Activated T-helper 1 cell treated with anti-CD3 and anti-CD28 coated beads, Interleukin-2, amount 50 U/mL, for 16 hours (primary cell): ENCODE results near the gene CEP162.
"Not testable (repeated sequence)": the region's sequence is repeated elsewhere in the genome, so short reads cannot be mapped to it uniquely, and the experiment has no call there.

ENCODE experiments used
- DNase-seq, 2 donors: peaks; one replicate each; pipeline ENCODE4 v3.0.0-alpha.2; 2020; ENCODE audit warnings: low read depth in 1 of 2, low spot score in 1 of 2

The CEP162 gene

GRCh38 chr6:84227044-84227433 lies 404 bp downstream of the CEP162 start:
- no peak for DNase-seq

GRCh38 chr6:84224251-84224650 lies 3.2 kb downstream of the CEP162 start:
- no peak for DNase-seq

- DNase-seq = not testable (repeated sequence)
These were observed 3.8 kb downstream of the CEP162 start for GRCh38 chr6:84223608-84224007.

GRCh38 chr6:84222426-84222825 lies 5.0 kb downstream of the CEP162 start:
- DNase-seq = no peak

- DNase-seq = no peak
These were observed 6.5 kb downstream of the CEP162 start for GRCh38 chr6:84220809-84221409.

- no peak for DNase-seq
These were observed 9.4 kb downstream of the CEP162 start for GRCh38 chr6:84218091-84218490.

GRCh38 chr6:84213217-84213616 lies 14.2 kb downstream of the CEP162 start:
- no peak for DNase-seq

- no peak for DNase-seq
These were observed 23.4 kb downstream of the CEP162 start for GRCh38 chr6:84204011-84204410.

GRCh38 chr6:84199987-84200386 lies 27.5 kb downstream of the CEP162 start:
- not testable (repeated sequence) for DNase-seq

- no peak for DNase-seq
These were observed 29.7 kb downstream of the CEP162 start for GRCh38 chr6:84197708-84198107.

GRCh38 chr6:84193114-84193708 lies 34.2 kb downstream of the CEP162 start:
- no peak for DNase-seq

- DNase-seq = no peak
These were observed 35.6 kb downstream of the CEP162 start for GRCh38 chr6:84191802-84192201.

- not testable (repeated sequence) for DNase-seq
These were observed 38.1 kb downstream of the CEP162 start for GRCh38 chr6:84189356-84189755.

GRCh38 chr6:84183430-84183829 lies 44.0 kb downstream of the CEP162 start:
- no peak for DNase-seq

GRCh38 chr6:84182001-84182400 lies 45.4 kb downstream of the CEP162 start:
- no peak for DNase-seq

GRCh38 chr6:84177241-84177640 lies 50.2 kb downstream of the CEP162 start:
- no peak for DNase-seq

- DNase-seq = no peak
These were observed 54.9 kb downstream of the CEP162 start for GRCh38 chr6:84172574-84172973.

- DNase-seq = no peak
These were observed 55.4 kb downstream of the CEP162 start for GRCh38 chr6:84172080-84172479.

GRCh38 chr6:84167457-84167856 lies 60.0 kb downstream of the CEP162 start:
- DNase-seq = no peak

GRCh38 chr6:84166395-84166794 lies 61.0 kb downstream of the CEP162 start:
- DNase-seq = no peak

- not testable (repeated sequence) for DNase-seq
These were observed 63.1 kb downstream of the CEP162 start for GRCh38 chr6:84164328-84164727.

- DNase-seq = no peak
These were observed 66.3 kb downstream of the CEP162 start for GRCh38 chr6:84161190-84161589.

- DNase-seq = no peak
These were observed 71.1 kb downstream of the CEP162 start for GRCh38 chr6:84156306-84156705.
